ENCODE results near the gene LANCL1. TPM values are rescaled to one million over a fixed set of nuclear protein-coding genes. Genes with fewer than 3 reads are reported as not detected.
"Not testable (repeated sequence)": the region's sequence is repeated elsewhere in the genome, so short reads cannot be mapped to it uniquely, and the experiment has no call there.

LANCL1 gene
- total RNA-seq, 2 donors from 2014 or later, result 21.3 to 31.0 TPM

DNA sequence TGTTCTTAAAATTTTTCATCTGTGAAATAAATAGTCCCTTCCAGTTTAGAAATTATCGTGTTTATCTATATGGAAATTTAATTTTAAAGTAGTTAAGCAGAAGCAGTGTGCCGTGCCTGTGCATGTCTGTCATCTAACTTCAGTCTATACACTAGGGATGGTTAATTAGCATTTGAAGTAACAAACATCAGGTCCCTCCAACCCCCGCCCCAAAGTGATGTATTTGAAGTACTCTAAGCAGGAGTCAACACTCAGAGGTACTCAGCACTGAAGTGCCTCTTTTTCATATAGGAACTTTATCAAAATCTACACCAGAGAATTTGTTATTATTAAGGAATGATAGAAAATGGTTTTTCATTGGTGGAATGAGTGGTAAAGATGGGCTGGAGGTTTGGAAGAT lies 33.0 kb downstream of the LANCL1 start:
- H3K27me3 Mint-ChIP-seq, result no peaks in the 10 kb centered on the region
- no peak for ATAC-seq (replicated peaks)
- H3K27ac Mint-ChIP-seq, result no peak overlapping the region
- peaks cover 63% of the 10 kb centered on the region for H3K36me3 Mint-ChIP-seq (ENCODE audit: low read depth)
- peaks cover 10% of the 10 kb centered on the region for H3K4me1 Mint-ChIP-seq
- H3K9me3 Mint-ChIP-seq, result peaks cover 17% of the 10 kb centered on the region
- H3K4me3 Mint-ChIP-seq, result no peak overlapping the region

DNA sequence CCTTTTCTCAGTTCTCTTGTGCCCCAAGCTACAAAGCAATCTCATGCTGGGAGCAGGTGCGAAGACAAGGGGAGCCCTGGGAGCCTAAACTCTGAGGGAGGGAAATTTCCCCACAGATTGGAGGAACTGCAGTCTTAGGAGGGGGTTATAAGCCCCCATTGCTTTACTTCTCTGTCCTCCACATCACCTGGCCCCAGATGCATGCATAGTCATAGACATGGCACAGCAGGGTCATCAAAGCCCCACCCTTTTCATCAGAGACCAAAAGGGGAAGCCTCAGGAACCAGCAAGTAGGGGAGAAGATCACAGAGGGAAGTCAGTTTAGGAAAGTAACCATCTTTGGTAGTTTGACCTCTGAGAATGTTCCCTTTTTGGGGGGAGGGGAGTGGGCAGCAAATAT lies 33.7 kb downstream of the LANCL1 start:
- Mint-ChIP-seq H3K27me3 (no peaks in the 10 kb centered on the region), H3K9me3 (peaks cover 11% of the 10 kb centered on the region), H3K36me3 (ENCODE audit: low read depth) (peaks cover 63% of the 10 kb centered on the region), H3K27ac (no peak overlapping the region), H3K4me1 (peaks cover 6% of the 10 kb centered on the region), H3K4me3 (no peak overlapping the region)
- no peak for ATAC-seq (replicated peaks)

DNA sequence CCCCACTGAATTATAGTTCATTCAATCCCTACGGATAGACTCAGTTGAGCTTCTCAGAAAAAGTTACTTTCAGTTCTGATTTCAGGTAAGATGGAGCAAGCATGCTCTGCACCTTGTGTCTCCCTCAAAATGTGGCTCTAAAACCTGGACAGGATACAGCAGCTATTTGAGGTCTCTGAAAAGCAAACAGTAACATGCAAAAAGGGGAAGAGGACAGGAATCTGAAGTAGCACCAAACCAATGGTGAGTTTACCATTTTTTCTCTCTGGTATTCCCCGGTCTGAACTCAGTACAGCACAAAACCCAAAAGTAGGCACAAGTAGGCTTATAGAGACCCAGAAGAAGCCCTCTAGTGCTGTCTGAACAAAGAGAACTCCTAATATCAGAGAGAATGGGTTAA lies 34.1 kb downstream of the LANCL1 start:
- Mint-ChIP-seq H3K4me1 (peaks cover 3% of the 10 kb centered on the region), H3K4me3 (no peak overlapping the region), H3K9me3 (peaks cover 7% of the 10 kb centered on the region), H3K36me3 (ENCODE audit: low read depth) (peaks cover 63% of the 10 kb centered on the region), H3K27me3 (no peaks in the 10 kb centered on the region), H3K27ac (no peak overlapping the region)
- no peak for ATAC-seq (replicated peaks)

DNA sequence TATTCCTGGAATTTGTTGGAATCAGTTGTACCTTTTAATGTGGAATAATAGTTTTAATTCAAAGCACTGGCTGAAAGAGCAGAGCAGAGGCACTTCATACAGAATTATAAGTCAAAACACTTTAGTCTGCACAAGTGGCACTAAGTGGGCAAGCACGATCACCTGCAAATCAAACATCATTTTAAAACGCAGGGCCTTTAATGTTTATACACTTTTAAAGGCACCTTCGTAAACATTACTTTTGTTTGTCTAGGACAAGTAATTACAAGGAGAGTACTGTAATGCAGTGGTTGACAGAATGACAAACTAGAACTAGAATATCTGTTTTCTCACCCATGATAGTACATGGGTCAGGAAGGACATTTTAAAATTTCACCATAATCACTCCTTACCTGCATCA lies 36.4 kb downstream of the LANCL1 start:
- Mint-ChIP-seq H3K4me3 (no peak overlapping the region), H3K9me3 (no peaks in the 10 kb centered on the region)

DNA sequence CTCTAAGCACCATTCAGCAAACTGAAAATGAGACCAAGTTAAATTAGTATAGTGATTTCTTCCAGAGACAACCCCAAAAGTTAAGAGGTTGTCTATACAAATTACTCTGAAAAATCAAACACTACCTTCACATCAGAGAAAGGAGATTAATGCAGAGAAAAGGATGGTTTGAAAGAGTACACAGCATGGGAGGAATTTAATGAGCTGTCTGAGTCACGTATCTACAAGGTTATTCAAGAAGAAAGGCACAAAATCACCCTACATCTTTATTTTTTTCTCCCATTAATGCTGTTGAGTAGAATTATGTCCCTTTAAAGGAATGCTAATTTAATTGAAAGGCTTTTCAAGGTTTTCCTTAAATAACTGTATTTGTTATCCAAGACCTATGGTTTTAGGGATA lies 41.1 kb downstream of the LANCL1 start:
- no peak overlapping the region for H3K27ac Mint-ChIP-seq
- H3K4me1 Mint-ChIP-seq, result no peaks in the 10 kb centered on the region
- peaks cover 100% of the 10 kb centered on the region for H3K36me3 Mint-ChIP-seq (ENCODE audit: low read depth)
- no peaks in the 10 kb centered on the region for H3K9me3 Mint-ChIP-seq
- ATAC-seq (replicated peaks), result no peak
- H3K27me3 Mint-ChIP-seq, result no peaks in the 10 kb centered on the region
- H3K4me3 Mint-ChIP-seq, result no peak overlapping the region

More for the DNA sequence above, 36.4 kb downstream of the LANCL1 start:
- no peak overlapping the region for H3K27ac Mint-ChIP-seq
- peaks cover 72% of the 10 kb centered on the region for H3K36me3 Mint-ChIP-seq (ENCODE audit: low read depth)
- ATAC-seq (replicated peaks), result no peak
- H3K4me1 Mint-ChIP-seq, result no peaks in the 10 kb centered on the region
- no peaks in the 10 kb centered on the region for H3K27me3 Mint-ChIP-seq

DNA sequence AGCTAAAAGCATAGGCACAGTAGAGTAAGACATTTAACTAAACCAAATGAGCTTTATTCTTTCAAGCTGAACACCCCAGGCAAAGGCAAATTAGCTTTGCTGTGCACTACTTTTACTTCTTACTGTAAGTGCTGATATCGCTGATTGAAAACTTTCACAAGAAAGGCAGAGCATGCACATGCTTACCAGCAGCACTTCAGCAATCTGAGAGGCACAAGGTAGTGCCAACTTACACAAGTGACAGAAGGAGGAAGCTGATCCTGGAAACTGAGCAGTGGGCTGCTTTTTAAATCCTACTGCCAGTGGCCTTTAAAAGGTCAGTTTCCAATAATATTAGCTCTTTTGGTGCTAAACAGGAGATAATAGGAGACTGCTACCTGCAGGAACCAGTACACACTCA lies 43.9 kb downstream of the LANCL1 start:
- no peaks in the 10 kb centered on the region for H3K27me3 Mint-ChIP-seq
- no peak overlapping the region for H3K27ac Mint-ChIP-seq
- no peak for ATAC-seq (replicated peaks)
- no peaks in the 10 kb centered on the region for H3K4me1 Mint-ChIP-seq
- no peak overlapping the region for H3K4me3 Mint-ChIP-seq
- peaks cover 81% of the 10 kb centered on the region for H3K36me3 Mint-ChIP-seq (ENCODE audit: low read depth)
- H3K9me3 Mint-ChIP-seq, result peaks cover 8% of the 10 kb centered on the region

DNA sequence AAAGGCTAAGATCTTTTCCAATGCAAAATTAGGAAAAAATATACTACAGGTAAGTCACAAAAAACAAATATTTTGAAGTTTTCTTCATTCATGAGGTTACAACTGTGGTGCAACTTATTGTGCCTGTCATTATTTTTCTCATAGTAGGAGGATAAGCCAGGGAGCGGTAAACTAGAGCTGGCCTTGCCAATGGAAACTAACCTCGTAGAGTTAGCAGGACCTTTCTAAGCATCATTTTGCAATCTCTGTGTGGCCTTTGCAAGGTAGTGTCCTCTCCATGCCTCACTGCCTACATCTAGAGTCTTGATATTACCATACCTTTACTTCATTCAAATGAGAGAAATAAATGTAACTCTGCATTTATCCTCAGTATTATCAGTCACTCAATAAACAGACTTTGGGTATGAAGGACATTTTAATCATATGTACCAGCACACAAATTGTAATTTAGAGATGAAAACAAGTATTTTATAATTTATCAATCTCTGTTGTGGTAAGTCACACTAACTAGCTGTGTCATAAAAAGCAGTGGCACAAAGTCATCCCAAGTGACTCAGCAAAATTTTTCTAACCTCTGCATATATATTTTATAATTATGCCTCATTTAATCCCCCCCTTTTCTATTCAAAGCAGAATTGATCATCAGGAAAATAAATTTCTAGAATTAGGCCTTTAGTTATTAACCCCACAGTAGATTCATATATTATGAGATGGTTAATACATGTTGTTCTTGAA lies 47.0 kb downstream of the LANCL1 start:
- Mint-ChIP-seq H3K27ac (no peak overlapping the region), H3K4me3 (no peak overlapping the region), H3K27me3 (no peaks in the 10 kb centered on the region), H3K36me3 (ENCODE audit: low read depth) (peaks cover 54% of the 10 kb centered on the region), H3K4me1 (no peaks in the 10 kb centered on the region), H3K9me3 (peaks cover 27% of the 10 kb centered on the region)
- no peak for ATAC-seq (replicated peaks)

DNA sequence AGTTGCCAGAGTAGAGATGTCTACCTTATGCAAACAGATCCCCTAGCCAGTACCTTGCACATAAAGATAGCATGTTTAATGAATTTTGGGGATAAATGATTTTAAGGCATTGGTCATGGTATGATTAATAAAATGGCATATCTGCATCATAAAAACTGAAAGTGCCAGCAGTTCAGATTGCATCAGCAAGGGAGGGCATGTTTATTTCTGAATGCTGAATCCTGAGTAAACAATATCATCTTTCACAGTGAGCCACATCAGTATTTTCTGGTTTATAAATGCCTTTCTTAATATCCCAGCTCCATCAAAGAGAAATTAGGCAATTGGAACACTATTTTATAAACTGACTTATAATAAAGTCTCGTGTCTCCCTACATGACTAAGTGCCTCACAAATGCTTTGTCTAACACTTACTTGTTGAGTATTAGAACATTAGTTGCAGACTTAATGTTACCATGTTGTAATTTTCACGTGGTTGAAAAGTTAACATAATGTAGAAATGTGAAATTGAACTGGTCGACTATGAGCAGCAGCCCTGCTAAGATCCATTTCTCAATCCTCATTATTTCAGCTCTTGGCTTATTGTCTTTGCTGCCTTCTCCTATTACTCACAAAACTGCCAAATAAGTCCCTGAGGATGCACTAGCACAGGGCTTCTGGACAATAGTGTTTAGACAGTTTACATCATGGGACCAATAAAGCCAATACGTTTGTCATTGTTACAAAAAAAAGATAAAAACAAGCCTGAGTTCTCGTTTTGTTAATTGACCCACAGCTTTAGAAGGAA lies 48.0 kb downstream of the LANCL1 start:
- peaks cover 27% of the 10 kb centered on the region for H3K9me3 Mint-ChIP-seq
- H3K27ac Mint-ChIP-seq, result no peak overlapping the region
- no peaks in the 10 kb centered on the region for H3K27me3 Mint-ChIP-seq
- H3K4me1 Mint-ChIP-seq, result no peaks in the 10 kb centered on the region
- H3K36me3 Mint-ChIP-seq (ENCODE audit: low read depth), result peaks cover 44% of the 10 kb centered on the region
- no peak for ATAC-seq (replicated peaks)
- no peak overlapping the region for H3K4me3 Mint-ChIP-seq

DNA sequence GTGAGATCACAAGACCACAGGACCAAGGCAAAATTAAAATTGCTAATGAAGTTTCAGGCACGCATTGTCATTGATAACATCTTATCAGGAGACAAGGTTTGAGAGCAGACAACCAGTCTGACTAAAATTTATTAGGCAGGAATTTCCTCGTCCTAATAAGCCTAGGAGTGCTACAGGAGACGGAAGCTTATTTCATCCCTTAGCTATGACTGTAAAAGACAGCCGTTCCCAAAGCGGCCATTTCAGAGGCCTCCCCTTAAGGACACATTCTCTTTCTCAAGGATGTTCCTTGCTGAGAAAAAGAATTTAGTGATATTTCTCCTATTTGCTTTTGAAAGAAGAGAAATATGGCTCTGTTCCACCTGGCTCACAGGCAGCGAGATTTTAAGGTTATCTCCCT lies 49.2 kb downstream of the LANCL1 start:
- Mint-ChIP-seq H3K36me3 (ENCODE audit: low read depth) (peaks cover 31% of the 10 kb centered on the region), H3K9me3 (peaks cover 27% of the 10 kb centered on the region)
- H3K4me1 Mint-ChIP-seq; H3K27ac Mint-ChIP-seq; H3K27me3 Mint-ChIP-seq; H3K4me3 Mint-ChIP-seq; ATAC-seq (replicated peaks): not testable (repeated sequence)

DNA sequence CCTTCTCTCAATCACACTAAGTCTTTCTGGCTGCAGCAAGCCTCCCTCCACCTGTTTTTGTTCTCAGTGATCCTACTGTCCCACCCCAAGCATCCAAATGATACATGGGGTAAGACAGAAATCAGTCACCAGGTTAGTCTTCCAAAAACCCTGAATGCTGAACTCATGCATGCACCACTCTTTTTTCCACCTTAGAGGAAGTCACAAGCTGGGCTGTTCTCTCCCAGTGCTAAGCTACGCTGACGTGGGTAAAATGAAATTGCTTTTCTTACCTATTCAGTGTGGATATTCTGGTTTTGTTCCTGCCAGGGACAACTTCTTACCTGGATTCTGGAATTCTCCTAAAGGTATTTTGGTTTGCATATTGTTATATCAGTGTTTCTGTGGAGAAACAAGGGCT lies 54.2 kb downstream of the LANCL1 start:
- H3K4me1 Mint-ChIP-seq, result no peaks in the 10 kb centered on the region
- no peak overlapping the region for H3K4me3 Mint-ChIP-seq
- peaks cover 2% of the 10 kb centered on the region for H3K27me3 Mint-ChIP-seq
- H3K9me3 Mint-ChIP-seq, result peaks cover 20% of the 10 kb centered on the region
- H3K27ac Mint-ChIP-seq, result no peak overlapping the region
- peaks cover under 1% of the 10 kb centered on the region for H3K36me3 Mint-ChIP-seq (ENCODE audit: low read depth)
- no peak for ATAC-seq (replicated peaks)

DNA sequence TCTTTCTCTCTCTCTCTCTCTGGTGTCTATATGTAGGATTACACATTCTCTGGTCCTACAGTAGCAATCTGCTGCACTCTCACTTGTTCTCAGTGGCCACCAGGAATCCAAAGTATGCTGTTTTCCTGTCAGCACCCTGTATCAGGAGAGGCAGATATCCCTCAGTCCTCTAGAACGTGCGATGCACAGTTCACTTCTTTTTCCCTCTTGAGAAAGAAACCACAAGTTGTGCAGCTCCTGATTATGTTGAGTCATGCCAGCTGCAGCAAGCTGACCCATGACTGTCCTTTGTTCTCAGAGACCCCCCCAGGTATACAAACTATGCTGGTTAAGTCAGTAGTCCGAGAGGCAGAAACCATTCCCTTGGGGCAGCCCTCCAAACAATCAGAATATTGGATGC lies 54.6 kb downstream of the LANCL1 start:
- Mint-ChIP-seq H3K27ac (no peak overlapping the region), H3K4me3 (no peak overlapping the region), H3K27me3 (peaks cover 3% of the 10 kb centered on the region), H3K36me3 (ENCODE audit: low read depth) (no peaks in the 10 kb centered on the region), H3K9me3 (peaks cover 16% of the 10 kb centered on the region), H3K4me1 (no peaks in the 10 kb centered on the region)
- ATAC-seq (replicated peaks), result no peak

DNA sequence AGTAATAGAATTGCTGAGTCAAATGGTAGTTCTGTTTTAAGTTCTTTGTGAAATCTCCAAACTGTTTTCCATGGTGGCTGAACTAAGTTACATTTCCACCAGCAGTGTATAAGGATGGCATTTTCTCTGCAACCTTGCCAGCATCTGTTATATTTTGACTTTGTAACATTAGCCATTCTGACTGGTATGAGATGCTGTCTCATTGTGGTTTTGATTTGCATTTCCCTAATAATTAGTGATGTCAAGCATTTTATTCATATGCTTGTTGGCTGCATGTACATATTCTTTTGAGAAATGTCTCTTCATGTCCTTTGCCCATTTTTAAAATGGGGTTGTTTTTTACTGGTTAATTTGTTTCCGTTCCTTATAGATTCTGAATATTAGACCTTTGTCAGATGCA lies 63.9 kb downstream of the LANCL1 start:
- Mint-ChIP-seq H3K27me3 (peaks cover 3% of the 10 kb centered on the region), H3K36me3 (ENCODE audit: low read depth) (no peaks in the 10 kb centered on the region), H3K27ac (no peak overlapping the region), H3K9me3 (peaks cover 7% of the 10 kb centered on the region), H3K4me3 (no peak overlapping the region), H3K4me1 (no peaks in the 10 kb centered on the region)
- ATAC-seq (replicated peaks), result no peak

DNA sequence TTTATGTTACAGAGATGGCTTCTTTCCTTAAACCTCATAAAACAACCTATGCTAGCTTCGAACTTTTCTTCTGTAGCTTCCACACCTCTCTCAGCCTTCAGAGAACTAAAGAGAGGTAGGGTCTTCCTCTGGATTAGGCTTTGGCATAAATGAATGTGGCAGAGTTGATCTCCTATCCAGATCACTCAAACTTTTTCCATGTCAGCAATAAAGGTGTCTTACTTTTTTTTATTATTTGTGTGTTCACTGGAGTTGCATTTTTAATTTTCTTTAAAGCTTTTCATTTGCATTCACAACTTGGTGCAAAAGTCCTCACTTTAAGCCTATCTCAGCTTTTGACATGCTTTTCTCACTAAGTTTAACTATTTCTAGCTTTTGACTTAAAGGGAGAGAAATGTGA lies 66.0 kb downstream of the LANCL1 start:
- no peaks in the 10 kb centered on the region for H3K27me3 Mint-ChIP-seq

DNA sequence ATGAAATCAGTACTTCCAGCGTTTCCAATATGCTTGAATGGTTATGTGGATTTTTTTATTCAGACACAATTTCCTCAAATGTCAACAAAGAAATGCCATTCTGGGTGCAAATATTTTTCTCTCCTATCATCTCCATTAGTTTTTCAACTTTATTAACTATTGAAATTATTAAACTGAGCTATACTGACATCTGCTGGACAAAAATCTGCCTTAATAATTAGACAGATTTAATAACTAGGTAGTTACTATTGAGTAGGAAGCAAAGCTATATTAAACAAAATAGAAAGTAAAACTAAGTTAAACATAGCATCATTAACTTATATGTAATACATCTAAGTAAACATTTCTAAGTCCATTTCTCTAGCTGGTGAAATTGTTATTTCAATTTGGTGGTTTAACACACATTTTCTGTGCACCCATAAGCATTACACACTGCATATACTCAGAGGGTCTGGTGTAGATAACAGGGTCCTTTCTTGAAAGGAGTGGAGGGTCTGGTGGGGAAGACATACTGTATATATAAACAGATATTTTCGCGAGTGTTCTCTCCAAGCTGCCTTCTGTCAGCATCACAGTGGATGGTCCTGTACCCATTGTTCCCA lies 77.0 kb downstream of the LANCL1 start:
- Mint-ChIP-seq H3K4me1 (no peaks in the 10 kb centered on the region), H3K27ac (no peak overlapping the region), H3K9me3 (no peaks in the 10 kb centered on the region), H3K36me3 (ENCODE audit: low read depth) (no peaks in the 10 kb centered on the region), H3K4me3 (no peak overlapping the region), H3K27me3 (peaks cover 4% of the 10 kb centered on the region)
- ATAC-seq (replicated peaks), result no peak

More for the DNA sequence above, 66.0 kb downstream of the LANCL1 start:
- no peak for ATAC-seq (replicated peaks)
- H3K36me3 Mint-ChIP-seq (ENCODE audit: low read depth), result no peaks in the 10 kb centered on the region
- H3K4me3 Mint-ChIP-seq, result no peak overlapping the region
- H3K4me1 Mint-ChIP-seq, result no peaks in the 10 kb centered on the region
- peaks cover 3% of the 10 kb centered on the region for H3K9me3 Mint-ChIP-seq
- no peak overlapping the region for H3K27ac Mint-ChIP-seq

DNA sequence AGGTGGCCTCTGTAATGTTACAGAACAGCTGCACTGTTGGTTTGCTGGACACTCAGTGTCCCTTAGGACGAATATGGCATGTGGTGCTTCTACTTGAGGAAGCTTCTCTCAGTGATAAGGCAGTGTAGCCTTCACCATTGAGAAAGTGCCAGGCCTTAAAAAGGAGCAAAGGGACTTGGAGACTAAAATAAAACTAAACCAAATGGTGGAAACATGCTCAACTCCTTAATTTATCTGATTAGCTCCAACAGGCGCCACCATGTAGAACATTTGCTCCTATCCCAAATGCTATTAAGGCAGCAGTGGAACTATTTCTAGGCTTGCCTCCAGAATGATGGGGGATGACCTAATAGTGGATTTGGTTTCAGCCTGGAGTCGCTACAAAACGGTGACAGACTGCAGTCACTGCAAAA lies 84.1 kb downstream of the LANCL1 start:
- Mint-ChIP-seq H3K36me3 (ENCODE audit: low read depth) (no peaks in the 10 kb centered on the region), H3K27ac (no peak overlapping the region), H3K4me3 (no peak overlapping the region), H3K27me3 (peaks cover 16% of the 10 kb centered on the region), H3K9me3 (no peaks in the 10 kb centered on the region), H3K4me1 (no peaks in the 10 kb centered on the region)
- no peak for ATAC-seq (replicated peaks)
